ENCODE data around the gene FOLH1. TPM values are rescaled to one million over a fixed set of nuclear protein-coding genes. Genes with fewer than 3 reads are reported as not detected.
"Not testable (repeated sequence)": the region's sequence is repeated elsewhere in the genome, so short reads cannot be mapped to it uniquely, and the experiment has no call there.

FOLH1 gene
- polyA plus RNA-seq, 2 of the 4 experiments (the other 2 are of a cell fraction) = 0.14 TPM; not detected in 1

DNA sequence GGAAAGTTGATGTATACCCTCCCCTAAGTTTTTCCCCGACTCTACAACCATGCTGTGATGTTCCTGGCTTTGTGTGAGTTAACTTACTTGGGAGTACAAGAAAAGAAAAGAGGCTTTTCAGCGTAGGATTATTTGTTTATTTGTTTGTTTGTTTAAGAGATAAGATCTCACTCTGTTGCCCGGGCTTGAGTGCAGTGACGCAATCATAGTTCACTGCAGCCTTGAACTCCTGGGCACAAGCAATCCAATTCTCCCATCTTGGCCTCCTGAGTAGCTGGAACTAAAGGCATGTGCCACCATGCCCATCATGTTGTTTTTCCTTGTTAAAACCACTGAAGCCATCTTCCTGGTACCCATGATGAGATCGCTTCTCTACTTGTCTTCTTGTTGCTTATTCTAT is 24.6 kb upstream of the FOLH1 start:
- DNase-seq (ENCODE audit: low read depth in 1 of 2, low spot score in 1 of 2); FAIRE-seq; H3K27ac ChIP-seq; CTCF ChIA-PET; H3K4me2 ChIP-seq; POLR2A ChIA-PET; ATAC-seq; H3K9me3 ChIP-seq; H3K4me3 ChIP-seq; H3K4me1 ChIP-seq: not testable (repeated sequence)
- 18% methylated on average over 5 of the region's 5 CpGs for WGBS (ENCODE audit: missing lambda C conversion rate)

DNA sequence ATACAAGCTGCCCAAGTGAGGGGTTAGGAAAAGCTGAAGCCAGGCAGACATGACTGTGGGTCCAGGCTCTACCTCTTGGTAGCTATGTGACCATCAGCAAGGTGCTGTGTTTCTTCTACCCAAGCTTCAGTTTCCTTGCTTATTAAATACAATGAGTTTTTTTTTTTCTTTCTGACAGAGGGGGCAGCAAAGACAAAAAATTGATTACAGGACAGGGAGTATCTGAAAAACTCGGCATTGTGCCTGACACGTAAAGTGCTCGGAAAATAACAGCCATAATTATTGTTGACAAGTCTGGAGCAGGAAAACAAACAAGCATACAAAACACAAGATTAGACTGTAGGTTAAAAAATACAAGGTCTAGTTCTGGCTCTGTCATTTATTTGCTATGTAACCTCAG is 23.3 kb upstream of the FOLH1 start:
- CTCF ChIA-PET, ATAC-seq: not testable (repeated sequence)

DNA sequence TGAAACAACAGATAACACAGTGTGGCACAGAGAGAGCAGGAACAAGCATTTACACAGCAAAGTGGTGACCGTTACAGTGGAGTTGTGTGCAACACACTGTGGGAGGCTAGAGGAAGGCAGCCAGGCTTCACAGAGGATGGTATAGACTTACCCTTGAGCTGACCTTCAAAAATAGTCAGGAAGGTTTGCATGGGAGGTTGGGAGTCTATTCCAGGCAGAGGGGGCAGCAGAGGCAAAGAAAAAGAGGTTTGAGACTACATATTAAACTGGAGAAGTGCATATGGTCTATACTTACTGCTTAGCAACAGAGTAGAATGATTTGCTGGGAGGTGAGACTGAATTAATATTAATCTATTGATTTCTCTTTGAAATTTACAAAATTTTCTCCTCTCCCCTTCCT is 22.1 kb upstream of the FOLH1 start:
- DNase-seq (ENCODE audit: low read depth in 1 of 2, low spot score in 1 of 2); H3K4me2 ChIP-seq; H3K4me1 ChIP-seq; H3K9me3 ChIP-seq; H3K4me3 ChIP-seq; CTCF ChIA-PET; H3K27ac ChIP-seq; POLR2A ChIA-PET; ATAC-seq; FAIRE-seq: not testable (repeated sequence)
- WGBS (ENCODE audit: missing lambda C conversion rate) = 4% methylated on average over 1 of the region's 1 CpG

More for the DNA sequence above, 23.3 kb upstream of the FOLH1 start:
- H3K4me3 ChIP-seq; H3K4me2 ChIP-seq; FAIRE-seq; H3K9me3 ChIP-seq; H3K27ac ChIP-seq; POLR2A ChIA-PET; H3K4me1 ChIP-seq; DNase-seq (ENCODE audit: low read depth in 1 of 2, low spot score in 1 of 2): not testable (repeated sequence)
- 16% methylated on average over 3 of the region's 3 CpGs for WGBS (ENCODE audit: missing lambda C conversion rate)

DNA sequence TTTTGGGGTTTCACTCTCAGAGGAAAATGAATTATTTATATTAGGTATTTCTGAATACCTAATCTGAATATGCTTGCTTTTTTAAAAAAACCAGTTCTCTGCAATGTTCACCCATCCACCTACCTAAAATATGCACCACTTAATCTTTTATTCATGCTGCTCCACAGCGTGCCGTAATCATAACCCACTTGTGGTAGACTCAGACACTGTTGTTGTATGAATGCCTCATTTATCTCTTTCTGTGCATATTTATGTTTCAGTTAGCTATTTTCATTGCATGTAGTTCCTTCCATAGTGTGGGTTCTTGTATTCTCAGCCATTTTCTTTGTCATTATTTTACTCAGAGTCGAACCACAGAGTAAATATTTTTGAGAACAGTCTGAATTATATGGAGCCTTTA is 21.6 kb upstream of the FOLH1 start:
- ATAC-seq; H3K9me3 ChIP-seq; POLR2A ChIA-PET; H3K4me1 ChIP-seq; DNase-seq (ENCODE audit: low read depth in 1 of 2, low spot score in 1 of 2); H3K4me2 ChIP-seq; H3K4me3 ChIP-seq; CTCF ChIA-PET; H3K27ac ChIP-seq: not testable (repeated sequence)
- FAIRE-seq = peak; percentile 23
- WGBS (ENCODE audit: missing lambda C conversion rate) = 12% methylated on average over 3 of the region's 3 CpGs

DNA sequence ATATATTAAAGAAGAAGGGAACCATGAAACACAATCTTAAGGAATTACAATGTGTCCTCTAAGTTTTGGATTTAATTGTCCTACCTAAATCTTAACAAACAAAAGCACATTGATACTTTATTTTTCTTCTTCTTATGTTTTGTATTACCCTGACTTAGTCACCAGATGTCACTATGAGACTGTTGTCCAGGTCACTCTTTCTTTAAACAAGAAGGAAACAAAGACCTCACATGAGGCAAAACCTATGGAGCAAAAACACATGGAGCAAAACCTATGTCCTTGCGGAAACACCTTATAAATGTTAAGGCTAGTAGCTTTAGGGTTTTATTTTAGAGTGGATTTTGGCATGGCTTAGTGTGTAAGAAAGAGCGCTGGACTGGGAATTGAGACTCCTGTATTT is 20.7 kb upstream of the FOLH1 start:
- H3K27ac ChIP-seq; CTCF ChIA-PET; DNase-seq (ENCODE audit: low read depth in 1 of 2, low spot score in 1 of 2); H3K4me2 ChIP-seq; ATAC-seq; H3K4me1 ChIP-seq; H3K9me3 ChIP-seq; POLR2A ChIA-PET; H3K4me3 ChIP-seq: not testable (repeated sequence)
- WGBS (ENCODE audit: missing lambda C conversion rate) = 27% methylated on average over 2 of the region's 2 CpGs
- peak; percentile 94 for FAIRE-seq
- TF ChIP-seq SMC3 (IDR thresholded peaks at IDR 0.05) (peak; percentile 20; the same call in 1 of the 3 replicates), RAD21 (conservative IDR thresholded peaks at IDR 0.05 in 1 of 2, IDR thresholded peaks at IDR 0.05 in 1 of 2) (peak; percentile 31 to 42; a peak in 3 of 5 replicates)
- TF ChIP-seq, protein P1, sequence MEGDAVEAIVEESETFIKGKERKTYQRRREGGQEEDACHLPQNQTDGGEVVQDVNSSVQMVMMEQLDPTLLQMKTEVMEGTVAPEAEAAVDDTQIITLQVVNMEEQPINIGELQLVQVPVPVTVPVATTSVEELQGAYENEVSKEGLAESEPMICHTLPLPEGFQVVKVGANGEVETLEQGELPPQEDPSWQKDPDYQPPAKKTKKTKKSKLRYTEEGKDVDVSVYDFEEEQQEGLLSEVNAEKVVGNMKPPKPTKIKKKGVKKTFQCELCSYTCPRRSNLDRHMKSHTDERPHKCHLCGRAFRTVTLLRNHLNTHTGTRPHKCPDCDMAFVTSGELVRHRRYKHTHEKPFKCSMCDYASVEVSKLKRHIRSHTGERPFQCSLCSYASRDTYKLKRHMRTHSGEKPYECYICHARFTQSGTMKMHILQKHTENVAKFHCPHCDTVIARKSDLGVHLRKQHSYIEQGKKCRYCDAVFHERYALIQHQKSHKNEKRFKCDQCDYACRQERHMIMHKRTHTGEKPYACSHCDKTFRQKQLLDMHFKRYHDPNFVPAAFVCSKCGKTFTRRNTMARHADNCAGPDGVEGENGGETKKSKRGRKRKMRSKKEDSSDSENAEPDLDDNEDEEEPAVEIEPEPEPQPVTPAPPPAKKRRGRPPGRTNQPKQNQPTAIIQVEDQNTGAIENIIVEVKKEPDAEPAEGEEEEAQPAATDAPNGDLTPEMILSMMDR (IDR thresholded peaks at IDR 0.05) = peak; percentile 27; the same call in 1 of the 3 replicates

DNA sequence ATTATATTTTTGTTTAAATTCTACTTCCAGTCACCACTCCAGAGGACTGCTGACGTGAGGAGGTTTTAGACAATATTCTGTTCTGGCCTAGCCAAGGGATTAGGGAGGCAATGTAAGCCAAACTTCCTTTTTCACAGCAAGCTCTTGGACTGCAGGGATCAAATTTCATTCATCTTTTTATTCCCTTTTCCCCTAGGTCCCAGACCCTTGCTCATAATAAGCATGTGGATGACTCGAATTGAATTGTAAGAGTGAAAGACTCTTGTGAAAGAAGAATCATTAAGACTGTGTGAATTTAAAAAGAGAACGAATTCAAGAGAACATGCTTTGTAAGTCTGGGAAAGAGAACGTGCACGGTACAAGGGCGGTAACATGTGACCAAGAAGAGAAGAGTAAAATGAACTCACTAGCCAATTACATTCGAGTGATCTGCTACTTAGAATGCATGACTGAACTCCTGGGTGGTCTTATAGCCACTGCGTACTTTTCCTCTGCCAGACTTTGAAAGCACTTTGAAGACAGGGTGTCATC is 16.9 kb upstream of the FOLH1 start:
- CTCF ChIA-PET; H3K4me1 ChIP-seq; ATAC-seq; H3K4me2 ChIP-seq; H3K27ac ChIP-seq; H3K4me3 ChIP-seq; POLR2A ChIA-PET; DNase-seq (ENCODE audit: low read depth in 1 of 2, low spot score in 1 of 2); H3K9me3 ChIP-seq: not testable (repeated sequence)
- WGBS (ENCODE audit: missing lambda C conversion rate) = 24% methylated on average over 8 of the region's 8 CpGs
- FAIRE-seq = peak; percentile 51

DNA sequence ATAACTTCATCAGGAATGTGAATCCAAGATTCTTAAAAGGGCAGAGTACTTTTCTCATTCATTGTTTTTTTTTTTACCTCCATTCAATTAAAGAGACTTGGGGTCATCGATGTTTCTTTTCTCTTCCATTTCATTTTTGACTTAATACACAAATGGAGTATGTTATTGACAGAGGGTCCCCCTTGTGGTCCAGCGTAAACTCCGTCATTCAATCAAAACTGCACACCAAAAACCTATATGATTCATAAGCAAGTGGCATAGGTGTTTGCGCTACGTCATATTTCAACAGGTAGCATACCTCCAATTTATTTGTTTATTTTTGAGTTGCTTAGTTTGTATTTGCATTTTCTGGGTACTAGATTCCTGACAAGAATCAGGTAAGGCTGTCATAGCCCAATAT is 12.7 kb upstream of the FOLH1 start:
- Histone ChIP-seq H3K4me1 (no peaks in the 10 kb centered on the region), H3K9me3 (no peaks in the 10 kb centered on the region), H3K4me2 (no peak overlapping the region), H3K4me3 (no peak overlapping the region), H3K27ac (no peak overlapping the region)
- no peak for TF ChIP-seq POLR2A (IDR thresholded peaks at IDR 0.05; ENCODE audit: low read length)
- TF ChIP-seq SMC3 (IDR thresholded peaks at IDR 0.05) = no peak
- no peak for TF ChIP-seq TP53 (CRISPR knock-in tag; IDR thresholded peaks at IDR 0.05)
- TF ChIP-seq RCOR1 (IDR thresholded peaks at IDR 0.05; ENCODE audit: low read depth, low read length) = no peak
- TF ChIP-seq, protein P2, sequence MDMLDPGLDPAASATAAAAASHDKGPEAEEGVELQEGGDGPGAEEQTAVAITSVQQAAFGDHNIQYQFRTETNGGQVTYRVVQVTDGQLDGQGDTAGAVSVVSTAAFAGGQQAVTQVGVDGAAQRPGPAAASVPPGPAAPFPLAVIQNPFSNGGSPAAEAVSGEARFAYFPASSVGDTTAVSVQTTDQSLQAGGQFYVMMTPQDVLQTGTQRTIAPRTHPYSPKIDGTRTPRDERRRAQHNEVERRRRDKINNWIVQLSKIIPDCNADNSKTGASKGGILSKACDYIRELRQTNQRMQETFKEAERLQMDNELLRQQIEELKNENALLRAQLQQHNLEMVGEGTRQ (IDR thresholded peaks at IDR 0.05) = no peak
- no peak for TF ChIP-seq MAZ (IDR thresholded peaks at IDR 0.05; ENCODE audit: borderline replicate concordance, low read depth, low read length)
- TF ChIP-seq JUN (IDR thresholded peaks at IDR 0.05) = no peak
- TF ChIP-seq GATA3 (IDR thresholded peaks at IDR 0.05; ENCODE audit: borderline replicate concordance) = no peak
- TF ChIP-seq FOSB (CRISPR knock-in tag; IDR thresholded peaks at IDR 0.05) = no peak
- TF ChIP-seq HOXB13 (CRISPR knock-in tag; IDR thresholded peaks at IDR 0.05; ENCODE audit: low read depth) = no peak
- ATAC-seq = no peak
- DNase-seq (ENCODE audit: low read depth in 1 of 2, low spot score in 1 of 2) = no peak
- WGBS (ENCODE audit: missing lambda C conversion rate) = 48% methylated on average over 5 of the region's 5 CpGs
- FAIRE-seq = no peak
- CTCF ChIA-PET = no interaction called here
- POLR2A ChIA-PET = no interaction called here
